HFFc6 (cell line): ENCODE data around the gene SERINC3. TPM values are rescaled to one million over a fixed set of nuclear protein-coding genes. Genes with fewer than 3 reads are reported as not detected.
A peak's percentile ranks its signal among the peaks of the same experiment; 100 is the strongest.

Experiments
- DNase-seq: peaks from one replicate; pipeline ENCODE4 v3.0.0-alpha.2; 2018
- H3K27ac Mint-ChIP-seq: 2 replicates; pipeline ENCODE4 v1.8.0; 2020; ENCODE audit warnings: mild to moderate bottlenecking, mixed read lengths
- H3K27me3 Mint-ChIP-seq: 2 replicates; pipeline ENCODE4 v1.8.0; 2021; ENCODE audit warnings: mild to moderate bottlenecking, moderate library complexity, mixed read lengths; ENCODE audit not compliant: insufficient read depth
- H3K36me3 Mint-ChIP-seq: 2 replicates; pipeline ENCODE4 v1.8.0; 2021; ENCODE audit warnings: low read depth, mixed read lengths
- H3K4me1 Mint-ChIP-seq: 2 replicates; pipeline ENCODE4 v1.8.0; 2020; ENCODE audit warnings: low read depth, mixed read lengths
- H3K4me3 Mint-ChIP-seq: 2 replicates; pipeline ENCODE4 v1.8.0; 2020; ENCODE audit warnings: mild to moderate bottlenecking, moderate library complexity, mixed read lengths
- H3K9me3 Mint-ChIP-seq: 2 replicates; pipeline ENCODE4 v1.8.0; 2020; ENCODE audit warnings: mild to moderate bottlenecking, mixed read lengths
- total RNA-seq, 6 experiments: library from RNA; stranded (reverse); fragmentation: NEBNext Ultra II Directional; extraction: Animal tissue kit (Norgen Biotek cat#: 25700); gene quantifications; 2 replicates in 1 of 6; 3 replicates in 5 of 6; pipeline ENCODE4 v1.2.3, GENCODE V29; 2021
- TF ChIP-seq, protein P1 (sequence below): fragments of 200-600 bp; sonication (generic); IDR thresholded peaks from 2 replicates; pipeline ENCODE4 v1.5.0; 2021; ENCODE audit warnings: antibody characterized with exemption, mild to moderate bottlenecking

The SERINC3 gene
- total RNA-seq, 6 experiments from 2014 or later, result 161 to 219 (median 188) TPM

DNA sequence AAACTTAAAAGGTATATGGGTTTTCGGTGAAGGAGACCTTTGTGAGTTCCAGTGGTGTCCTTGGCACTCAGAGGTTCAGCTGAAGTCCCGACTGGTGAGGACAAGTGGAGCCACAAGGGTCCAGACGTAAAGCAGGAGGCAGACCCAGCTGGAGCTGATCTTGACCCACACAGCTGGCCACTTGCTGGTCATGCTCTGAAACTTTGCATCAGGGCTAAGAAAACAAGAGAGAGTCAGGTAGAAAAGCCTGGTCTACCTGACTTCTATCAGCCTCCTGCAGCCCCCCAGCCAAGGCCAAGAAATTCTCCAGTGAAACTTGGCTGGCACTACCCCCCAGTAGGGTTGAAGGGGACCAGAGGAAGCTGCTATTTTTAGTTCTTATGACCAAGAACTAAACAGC is 21.6 kb downstream of the SERINC3 start:
- no peaks in the 10 kb centered on the region; the same call in 1 of the 2 replicates for H3K27me3 Mint-ChIP-seq
- TF ChIP-seq, protein P1, sequence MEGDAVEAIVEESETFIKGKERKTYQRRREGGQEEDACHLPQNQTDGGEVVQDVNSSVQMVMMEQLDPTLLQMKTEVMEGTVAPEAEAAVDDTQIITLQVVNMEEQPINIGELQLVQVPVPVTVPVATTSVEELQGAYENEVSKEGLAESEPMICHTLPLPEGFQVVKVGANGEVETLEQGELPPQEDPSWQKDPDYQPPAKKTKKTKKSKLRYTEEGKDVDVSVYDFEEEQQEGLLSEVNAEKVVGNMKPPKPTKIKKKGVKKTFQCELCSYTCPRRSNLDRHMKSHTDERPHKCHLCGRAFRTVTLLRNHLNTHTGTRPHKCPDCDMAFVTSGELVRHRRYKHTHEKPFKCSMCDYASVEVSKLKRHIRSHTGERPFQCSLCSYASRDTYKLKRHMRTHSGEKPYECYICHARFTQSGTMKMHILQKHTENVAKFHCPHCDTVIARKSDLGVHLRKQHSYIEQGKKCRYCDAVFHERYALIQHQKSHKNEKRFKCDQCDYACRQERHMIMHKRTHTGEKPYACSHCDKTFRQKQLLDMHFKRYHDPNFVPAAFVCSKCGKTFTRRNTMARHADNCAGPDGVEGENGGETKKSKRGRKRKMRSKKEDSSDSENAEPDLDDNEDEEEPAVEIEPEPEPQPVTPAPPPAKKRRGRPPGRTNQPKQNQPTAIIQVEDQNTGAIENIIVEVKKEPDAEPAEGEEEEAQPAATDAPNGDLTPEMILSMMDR, result no peak
- no peak overlapping the region for H3K4me3 Mint-ChIP-seq
- no peak for DNase-seq
- H3K36me3 Mint-ChIP-seq, result peaks cover 64% of the 10 kb centered on the region
- H3K4me1 Mint-ChIP-seq, result peaks cover 62% of the 10 kb centered on the region
- no peak overlapping the region for H3K27ac Mint-ChIP-seq
- no peaks in the 10 kb centered on the region for H3K9me3 Mint-ChIP-seq

DNA sequence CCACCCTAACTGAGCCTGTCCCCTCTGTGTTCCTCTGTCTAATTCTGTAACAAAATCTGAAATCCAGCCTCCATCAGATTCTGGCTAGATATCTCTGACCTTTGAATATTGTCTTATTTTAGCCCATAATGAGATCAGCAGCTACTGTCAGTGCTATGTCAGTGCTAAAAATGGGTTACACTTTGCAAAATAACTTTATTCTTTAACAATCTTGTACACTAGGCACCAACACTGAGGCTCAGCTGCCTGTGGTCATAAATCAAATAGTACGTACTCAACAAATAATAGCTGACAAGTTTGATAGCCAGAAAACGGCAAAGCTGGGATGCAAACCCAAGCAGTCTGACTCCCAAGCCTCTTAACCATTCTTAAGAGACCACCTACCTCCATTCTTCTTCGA is 24.1 kb downstream of the SERINC3 start:
- H3K4me3 Mint-ChIP-seq, result peak overlapping the region; percentile 60
- peak overlapping the region; percentile 100 for H3K27ac Mint-ChIP-seq
- peaks cover 84% of the 10 kb centered on the region for H3K4me1 Mint-ChIP-seq
- H3K27me3 Mint-ChIP-seq, result no peaks in the 10 kb centered on the region; the same call in none of the 2 replicates
- no peaks in the 10 kb centered on the region for H3K9me3 Mint-ChIP-seq
- no peak for DNase-seq
- H3K36me3 Mint-ChIP-seq, result peaks cover 64% of the 10 kb centered on the region
- TF ChIP-seq, protein P1, result no peak

DNA sequence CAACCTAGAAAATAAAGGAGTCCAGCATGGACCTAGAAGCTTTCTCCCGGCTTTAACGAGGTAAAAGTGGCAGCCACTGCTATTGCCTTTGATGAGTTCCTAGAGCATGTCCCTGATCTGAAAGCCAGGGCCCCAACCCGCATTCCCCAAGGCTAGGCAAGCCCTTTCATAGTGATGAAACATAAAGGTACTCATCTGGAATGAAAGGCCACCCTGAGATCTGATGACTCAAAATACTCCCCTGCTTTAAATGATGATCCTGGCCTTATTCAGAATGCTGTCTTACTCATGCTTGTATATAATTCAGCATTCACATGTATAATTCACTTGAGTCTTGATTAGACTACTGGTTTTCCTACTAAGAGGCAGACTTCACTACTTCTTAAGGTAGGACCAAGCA is 24.9 kb downstream of the SERINC3 start:
- Mint-ChIP-seq H3K4me1 (peaks cover 86% of the 10 kb centered on the region), H3K27me3 (no peaks in the 10 kb centered on the region; the same call in none of the 2 replicates), H3K9me3 (no peaks in the 10 kb centered on the region), H3K4me3 (peak overlapping the region; percentile 81), H3K27ac (peak overlapping the region; percentile 100), H3K36me3 (peaks cover 68% of the 10 kb centered on the region)
- peak; percentile 91 for DNase-seq
- TF ChIP-seq, protein P1, result no peak

DNA sequence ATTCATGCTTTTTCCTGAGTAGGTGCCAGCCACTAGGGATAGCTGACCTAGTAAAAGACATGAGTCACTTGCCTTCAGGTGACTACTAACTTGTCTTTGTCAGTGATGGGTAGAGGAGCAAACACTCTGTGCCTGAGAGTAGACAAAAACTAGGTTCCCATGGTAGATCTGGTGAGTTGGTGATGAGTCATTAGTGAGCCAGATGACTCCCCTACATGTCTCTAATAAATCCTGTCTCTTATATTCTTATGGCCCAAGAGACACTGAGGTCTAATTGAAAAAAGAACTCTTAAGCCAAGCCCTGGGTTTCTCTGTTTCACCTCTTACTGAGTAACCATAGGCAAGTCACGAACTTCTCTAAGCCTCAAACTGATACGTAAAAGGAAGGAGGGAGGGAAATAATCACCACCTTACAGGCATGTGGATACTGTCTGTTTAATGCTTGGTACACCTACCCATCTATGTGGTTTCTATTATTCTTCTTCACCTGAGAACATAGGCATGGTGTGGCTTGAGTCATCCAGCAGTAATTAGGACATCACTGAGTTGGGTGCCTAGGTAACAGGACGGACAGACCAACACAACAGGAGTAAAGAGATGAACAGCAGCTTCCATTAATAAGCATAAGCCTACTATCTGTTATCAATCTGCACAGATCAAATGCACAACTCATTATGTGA is 25.9 kb downstream of the SERINC3 start:
- Mint-ChIP-seq H3K27ac (peak overlapping the region; percentile 100), H3K9me3 (no peaks in the 10 kb centered on the region), H3K4me1 (peaks cover 86% of the 10 kb centered on the region), H3K36me3 (peaks cover 67% of the 10 kb centered on the region), H3K4me3 (peak overlapping the region; percentile 81), H3K27me3 (no peaks in the 10 kb centered on the region; the same call in none of the 2 replicates)
- DNase-seq, result peak; percentile 99
- TF ChIP-seq, protein P1, result no peak

DNA sequence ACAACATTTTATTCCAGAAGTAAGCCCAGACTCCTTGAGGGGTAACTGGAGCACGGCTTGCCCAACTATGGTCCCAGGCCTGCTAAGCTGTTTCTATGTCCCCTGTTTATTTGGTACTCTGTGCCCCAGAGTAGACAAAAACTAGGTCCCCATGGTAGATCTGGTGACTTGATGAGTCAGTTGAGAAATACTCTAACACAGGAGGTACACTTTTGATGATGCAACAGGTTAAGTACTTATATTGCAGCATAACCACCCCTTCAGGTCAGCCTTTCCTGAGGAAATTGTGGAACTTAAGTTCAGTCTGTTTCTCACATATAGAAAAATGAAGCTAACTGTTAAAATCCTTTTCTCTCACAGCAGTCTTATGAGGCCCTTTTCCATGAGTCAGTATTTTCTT is 26.6 kb downstream of the SERINC3 start:
- peaks cover 85% of the 10 kb centered on the region for H3K4me1 Mint-ChIP-seq
- H3K36me3 Mint-ChIP-seq, result peaks cover 66% of the 10 kb centered on the region
- H3K27ac Mint-ChIP-seq, result peak overlapping the region; percentile 100
- TF ChIP-seq, protein P1, result no peak
- H3K4me3 Mint-ChIP-seq, result peak overlapping the region; percentile 81
- H3K9me3 Mint-ChIP-seq, result no peaks in the 10 kb centered on the region
- peak; percentile 63 for DNase-seq
- no peaks in the 10 kb centered on the region; the same call in none of the 2 replicates for H3K27me3 Mint-ChIP-seq
